Tibial nerve (tissue), 4 donors: ENCODE data around the gene TBCCD1.

ENCODE experiments used
- EP300 ChIP-seq, 2 donors: sonication (generic); formaldehyde crosslinking; IDR thresholded peaks; one replicate each; pipeline ENCODE4 v1.6.1; 2017; ENCODE audit warnings: antibody characterized with exemption in 2 of 2, mild to moderate bottlenecking in 1 of 2
- POLR2A ChIP-seq, 2 donors: fragments of 450-650 bp; IDR thresholded peaks; one replicate each; pipeline ENCODE4 v1.6.1; 2017; ENCODE audit warnings: antibody characterized with exemption in 2 of 2, mild to moderate bottlenecking in 2 of 2, moderate library complexity in 2 of 2
- TF ChIP-seq, protein P1 (sequence below), 5 experiments: fragments of 200-600 bp in 3 of 5; fragments of 450-650 bp in 2 of 5; sonication (generic) in 3 of 5; IDR thresholded peaks; one replicate each; pipeline ENCODE4 v1.5.1; 2016 to 2019; ENCODE audit warnings: antibody characterized with exemption in 5 of 5, mild to moderate bottlenecking in 3 of 5, moderate library complexity in 2 of 5

DNA sequence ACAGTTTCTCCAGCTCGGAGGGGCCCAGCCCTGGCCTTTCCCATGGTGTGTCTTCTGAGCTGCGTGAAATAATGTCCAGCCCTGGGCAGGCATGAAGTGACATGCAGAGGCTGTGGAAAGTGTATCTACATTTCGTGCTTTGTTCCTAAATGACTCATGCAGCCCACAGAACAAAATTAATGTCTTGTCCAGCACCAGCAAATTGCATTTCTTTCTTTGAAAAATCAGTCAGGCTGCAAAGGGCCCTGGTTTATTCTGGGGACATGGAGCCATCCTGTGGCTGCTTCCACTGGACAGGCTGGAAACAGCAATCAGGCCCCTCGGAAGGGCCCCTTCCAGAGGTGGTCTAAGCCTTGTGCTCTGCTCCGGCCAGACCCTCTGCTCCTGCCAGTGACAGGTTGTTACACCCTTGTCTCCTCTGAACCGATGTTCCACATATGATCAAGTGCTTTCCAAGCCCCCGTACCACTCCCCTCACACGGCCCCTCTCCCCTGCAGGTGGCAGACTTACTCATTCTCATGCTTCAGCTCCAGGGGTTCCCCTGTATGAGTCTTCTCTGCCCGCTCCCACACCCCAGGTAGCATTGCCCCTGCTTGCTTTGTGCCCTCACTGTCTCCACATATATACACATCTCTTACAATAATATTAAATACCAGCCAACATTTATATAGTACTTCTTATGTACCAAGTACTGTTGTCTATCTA, 56.6 kb downstream of the TBCCD1 start:
- TF ChIP-seq, protein P1, sequence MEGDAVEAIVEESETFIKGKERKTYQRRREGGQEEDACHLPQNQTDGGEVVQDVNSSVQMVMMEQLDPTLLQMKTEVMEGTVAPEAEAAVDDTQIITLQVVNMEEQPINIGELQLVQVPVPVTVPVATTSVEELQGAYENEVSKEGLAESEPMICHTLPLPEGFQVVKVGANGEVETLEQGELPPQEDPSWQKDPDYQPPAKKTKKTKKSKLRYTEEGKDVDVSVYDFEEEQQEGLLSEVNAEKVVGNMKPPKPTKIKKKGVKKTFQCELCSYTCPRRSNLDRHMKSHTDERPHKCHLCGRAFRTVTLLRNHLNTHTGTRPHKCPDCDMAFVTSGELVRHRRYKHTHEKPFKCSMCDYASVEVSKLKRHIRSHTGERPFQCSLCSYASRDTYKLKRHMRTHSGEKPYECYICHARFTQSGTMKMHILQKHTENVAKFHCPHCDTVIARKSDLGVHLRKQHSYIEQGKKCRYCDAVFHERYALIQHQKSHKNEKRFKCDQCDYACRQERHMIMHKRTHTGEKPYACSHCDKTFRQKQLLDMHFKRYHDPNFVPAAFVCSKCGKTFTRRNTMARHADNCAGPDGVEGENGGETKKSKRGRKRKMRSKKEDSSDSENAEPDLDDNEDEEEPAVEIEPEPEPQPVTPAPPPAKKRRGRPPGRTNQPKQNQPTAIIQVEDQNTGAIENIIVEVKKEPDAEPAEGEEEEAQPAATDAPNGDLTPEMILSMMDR (IDR thresholded peaks at IDR 0.05), result no peak
- TF ChIP-seq EP300 (IDR thresholded peaks at IDR 0.05) (no peak), POLR2A (IDR thresholded peaks at IDR 0.05) (no peak)
